Panc1 (cell line): ENCODE measurements around the gene TSPAN3. TPM values are rescaled to one million over a fixed set of nuclear protein-coding genes. Genes with fewer than 3 reads are reported as not detected.

Source experiments
- ATAC-seq: fragments of 200-7000 bp; cut with Tn5 transposase; 2 replicates; pipeline ENCODE4 v1.9.1; 2020; ENCODE audit warnings: mild to moderate bottlenecking, moderate library complexity
- BruUV-seq: library from RNA; stranded (reverse); fragments of 400-500 nt; replicated peaks from 2 replicates; lab custom pipeline; 2021; lab: Mats Ljungman, UMichigan
- CTCF ChIA-PET: fragments of 300-600 bp; sonication (Branson Sonifier 250); formaldehyde crosslinking; loops from one replicate; lab custom pipeline; 2022; ENCODE audit warnings: antibody characterized with exemption; lab: Charles Lee
- POLR2A ChIA-PET: fragments of 300-600 bp; sonication (Branson Sonifier 250); formaldehyde crosslinking; loops from one replicate; lab custom pipeline; 2022; ENCODE audit warnings: antibody characterized with exemption; lab: Charles Lee
- DNase-seq: peaks from one replicate; pipeline ENCODE4 v3.0.0-alpha.2; 2010; ENCODE audit warnings: low read depth, low spot score
- H3K27ac ChIP-seq: 2 replicates; pipeline ENCODE4 v1.5.1; 2011; ENCODE audit warnings: mild to moderate bottlenecking, low read length, inconsistent platforms
- H3K27me3 ChIP-seq: fragments of 200-500 bp; sonication (Bioruptor generic); 2 replicates; pipeline ENCODE4 v1.6.0; 2014; ENCODE audit warnings: low read length, inconsistent platforms; ENCODE audit not compliant: control insufficient read depth, insufficient read depth
- H3K36me3 ChIP-seq: fragments of 200-500 bp; sonication (Bioruptor generic); 2 replicates; pipeline ENCODE4 v1.5.1; 2014; ENCODE audit warnings: inconsistent platforms, mild to moderate bottlenecking, low read length, moderate library complexity; ENCODE audit not compliant: control insufficient read depth, insufficient read depth
- H3K4me1 ChIP-seq: 2 replicates; pipeline ENCODE4 v1.5.1; 2011; ENCODE audit warnings: inconsistent platforms, mild to moderate bottlenecking, low read length, moderate library complexity; ENCODE audit not compliant: control insufficient read depth, insufficient read depth
- H3K4me3 ChIP-seq, 2 experiments: 2 replicates each; pipeline ENCODE4 v1.5.1; 2011 to 2012; ENCODE audit warnings: low read depth in 2 of 2, low read length in 2 of 2, mild to moderate bottlenecking in 2 of 2, inconsistent platforms in 1 of 2, moderate library complexity in 1 of 2
- H3K9me3 ChIP-seq: fragments of 200-500 bp; sonication (Bioruptor generic); 2 replicates; pipeline ENCODE4 v1.5.1; 2014; ENCODE audit warnings: low read depth, mild to moderate bottlenecking, inconsistent platforms, low read length, moderate library complexity; ENCODE audit not compliant: control insufficient read depth, insufficient read depth
- POLR2AphosphoS5 ChIP-seq: IDR thresholded peaks from 2 replicates; pipeline ENCODE4 v1.6.1; 2012; ENCODE audit warnings: mild to moderate bottlenecking, low read depth, low read length, moderate library complexity
- REST ChIP-seq, 2 experiments: IDR thresholded peaks; 2 replicates each; pipeline ENCODE4 v1.6.1; 2011 to 2012; ENCODE audit warnings: low read depth in 2 of 2, control low read depth in 1 of 2, low read length in 1 of 2, mild to moderate bottlenecking in 1 of 2, moderate library complexity in 1 of 2; ENCODE audit not compliant: insufficient read depth in 1 of 2
- SIN3A ChIP-seq: IDR thresholded peaks from 2 replicates; pipeline ENCODE4 v1.6.1; 2012; ENCODE audit warnings: low read depth, mild to moderate bottlenecking, low read length, moderate library complexity, borderline replicate concordance; ENCODE audit not compliant: insufficient read depth
- TCF7L2 ChIP-seq: IDR thresholded peaks from 2 replicates; pipeline ENCODE4 v1.6.1; 2011; ENCODE audit warnings: mild to moderate bottlenecking, low read depth, low read length, inconsistent platforms
- in situ Hi-C: cut with HindIII; loops from 2 replicates; pipeline ENCODE4 v1.10.0; 2016; ENCODE audit warnings: low sequenced_read_pairs, low pct_unique_long_range_greater_than_20kb
- intact Hi-C: fragments of 100-400 bp; cut with micrococcal nuclease; formaldehyde crosslinking; loops from one replicate; pipeline ENCODE4 v1.10.0; 2022; ENCODE audit not compliant: unreplicated experiment
- total RNA-seq: library from RNA; stranded (reverse); gene quantifications from one replicate; pipeline ENCODE4 v1.2.1, GENCODE V29; 2021; ENCODE audit not compliant: unreplicated experiment
- TF ChIP-seq, protein P1 (sequence below): fragments of 450-650 bp; IDR thresholded peaks from 2 replicates; pipeline ENCODE4 v1.5.1; 2017; ENCODE audit warnings: mild to moderate bottlenecking

TSPAN3 gene
- total RNA-seq, 1 experiment from 2014 or later = 130 TPM

GRCh38 chr15:76999996-77000395, 70.9 kb downstream of the TSPAN3 start:
- no peaks in the 10 kb centered on the region for H3K36me3 ChIP-seq
- H3K4me1 ChIP-seq = no peaks in the 10 kb centered on the region
- no peaks in the 10 kb centered on the region for H3K9me3 ChIP-seq
- DNase-seq (no peak), ATAC-seq (no peak)
- CTCF ChIA-PET = no interaction called here
- no TSS peak for BruUV-seq
- intact Hi-C loops = no loop called here
- H3K27me3 ChIP-seq = no peaks in the 10 kb centered on the region
- POLR2A ChIA-PET = no interaction called here
- in situ Hi-C loops = no loop called here
- no peak overlapping the region for H3K27ac ChIP-seq
- no peak overlapping the region for H3K4me3 ChIP-seq
- no peak for TF ChIP-seq REST (IDR thresholded peaks at IDR 0.05; ENCODE audit: insufficient read depth in 1 of 2, low read depth in 2 of 2, low read length in 1 of 2)
- no peak for TF ChIP-seq SIN3A
- no peak for TF ChIP-seq POLR2AphosphoS5
- TF ChIP-seq, protein P1, sequence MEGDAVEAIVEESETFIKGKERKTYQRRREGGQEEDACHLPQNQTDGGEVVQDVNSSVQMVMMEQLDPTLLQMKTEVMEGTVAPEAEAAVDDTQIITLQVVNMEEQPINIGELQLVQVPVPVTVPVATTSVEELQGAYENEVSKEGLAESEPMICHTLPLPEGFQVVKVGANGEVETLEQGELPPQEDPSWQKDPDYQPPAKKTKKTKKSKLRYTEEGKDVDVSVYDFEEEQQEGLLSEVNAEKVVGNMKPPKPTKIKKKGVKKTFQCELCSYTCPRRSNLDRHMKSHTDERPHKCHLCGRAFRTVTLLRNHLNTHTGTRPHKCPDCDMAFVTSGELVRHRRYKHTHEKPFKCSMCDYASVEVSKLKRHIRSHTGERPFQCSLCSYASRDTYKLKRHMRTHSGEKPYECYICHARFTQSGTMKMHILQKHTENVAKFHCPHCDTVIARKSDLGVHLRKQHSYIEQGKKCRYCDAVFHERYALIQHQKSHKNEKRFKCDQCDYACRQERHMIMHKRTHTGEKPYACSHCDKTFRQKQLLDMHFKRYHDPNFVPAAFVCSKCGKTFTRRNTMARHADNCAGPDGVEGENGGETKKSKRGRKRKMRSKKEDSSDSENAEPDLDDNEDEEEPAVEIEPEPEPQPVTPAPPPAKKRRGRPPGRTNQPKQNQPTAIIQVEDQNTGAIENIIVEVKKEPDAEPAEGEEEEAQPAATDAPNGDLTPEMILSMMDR = no peak
- no peak for TF ChIP-seq TCF7L2

DNA sequence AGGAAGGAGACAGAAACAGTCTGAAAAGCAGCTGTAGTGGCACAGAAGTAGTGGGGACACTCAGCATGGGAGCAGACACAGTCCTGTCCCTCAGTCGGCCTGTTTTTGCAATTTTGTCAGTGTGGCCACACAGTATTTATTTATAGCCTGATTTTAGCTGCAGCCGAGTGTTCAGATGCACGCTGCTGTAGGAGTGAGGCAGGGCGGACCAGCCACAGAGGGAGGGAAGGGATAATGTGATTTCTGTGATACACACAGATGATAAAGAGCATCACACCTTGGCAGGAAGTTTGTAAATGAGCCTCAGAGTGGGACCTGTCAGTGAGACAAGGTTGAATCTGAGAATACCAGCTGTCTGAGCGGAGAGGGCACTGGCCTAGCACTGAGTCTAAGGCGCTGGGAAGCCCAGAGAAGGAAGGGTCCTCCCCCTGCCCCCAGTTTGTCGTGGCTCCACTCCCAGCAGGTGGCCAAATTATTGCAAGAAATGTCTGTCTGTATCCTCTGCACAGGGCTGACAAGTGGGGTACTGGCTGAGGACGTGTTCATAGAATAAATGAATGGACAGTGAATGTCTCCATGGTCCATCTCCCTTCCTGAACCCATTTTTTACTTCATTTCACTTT, 72.1 kb downstream of the TSPAN3 start:
- no peaks in the 10 kb centered on the region for H3K4me1 ChIP-seq
- no peaks in the 10 kb centered on the region for H3K9me3 ChIP-seq
- ChIA-PET CTCF (no interaction called here), POLR2A (interaction anchor here (0.6 kb wide), 1 partner anchor 11 kb away, joined by 3 read pairs; no protein-coding TSS in a partner anchor)
- H3K36me3 ChIP-seq = no peaks in the 10 kb centered on the region
- BruUV-seq = no TSS peak
- ATAC-seq = no peak
- in situ Hi-C loops = no loop called here
- no peak for DNase-seq
- H3K4me3 ChIP-seq = no peak overlapping the region
- H3K27ac ChIP-seq = no peak overlapping the region
- H3K27me3 ChIP-seq = no peaks in the 10 kb centered on the region
- intact Hi-C loops = no loop called here
- TF ChIP-seq SIN3A = no peak
- TF ChIP-seq POLR2AphosphoS5 = no peak
- no peak for TF ChIP-seq REST (IDR thresholded peaks at IDR 0.05; ENCODE audit: insufficient read depth in 1 of 2, low read depth in 2 of 2, low read length in 1 of 2)
- TF ChIP-seq, protein P1 = no peak
- no peak for TF ChIP-seq TCF7L2
